HS-5 (cell line): ENCODE measurements around the gene DENND6B.
"Not testable (repeated sequence)": the region's sequence is repeated elsewhere in the genome, so short reads cannot be mapped to it uniquely, and the experiment has no call there.

Source experiments
- DNase-seq: peaks from one replicate; pipeline ENCODE4 v3.0.0-alpha.2; 2012; ENCODE audit warnings: low read depth

Gene DENND6B

DNA sequence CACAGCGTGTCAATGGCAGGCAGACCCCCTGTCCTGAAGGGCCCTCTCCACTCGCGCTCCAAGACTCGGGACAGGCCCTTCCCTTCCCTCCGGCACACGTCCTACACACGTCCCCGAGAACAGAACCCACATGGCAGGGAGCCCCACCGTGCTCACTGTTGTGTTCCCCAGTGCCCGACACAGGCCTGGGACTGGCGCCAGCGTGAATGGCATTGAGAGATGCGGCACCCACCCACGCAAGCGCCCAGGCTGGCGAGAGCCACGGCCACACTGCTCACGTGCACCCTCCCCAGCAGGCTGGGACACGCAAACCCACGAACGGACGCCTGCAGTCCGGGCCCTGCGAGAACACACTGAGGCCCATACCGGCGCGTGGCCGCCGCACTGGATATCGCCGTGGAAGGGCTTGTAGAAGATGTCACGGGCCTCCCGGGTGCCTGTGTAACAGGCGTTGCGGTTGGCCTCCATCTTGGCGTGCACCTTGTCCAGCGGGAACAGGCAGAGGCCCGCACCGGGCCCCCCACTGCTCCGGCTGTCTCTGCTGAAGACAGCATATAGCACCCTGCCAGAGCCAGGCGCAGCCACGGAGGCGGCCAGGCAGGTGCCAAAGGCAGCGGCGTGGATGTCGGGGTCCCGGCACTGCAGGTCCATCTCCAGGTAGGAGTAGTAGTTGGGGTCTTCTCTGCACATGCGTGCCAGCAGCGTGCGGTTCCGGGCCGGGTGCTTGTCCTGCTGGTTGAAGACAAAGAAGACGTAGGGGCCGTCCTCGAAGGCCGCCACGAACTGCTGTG lies 37.5 kb downstream of the DENND6B start:
- no peak for DNase-seq

DNA sequence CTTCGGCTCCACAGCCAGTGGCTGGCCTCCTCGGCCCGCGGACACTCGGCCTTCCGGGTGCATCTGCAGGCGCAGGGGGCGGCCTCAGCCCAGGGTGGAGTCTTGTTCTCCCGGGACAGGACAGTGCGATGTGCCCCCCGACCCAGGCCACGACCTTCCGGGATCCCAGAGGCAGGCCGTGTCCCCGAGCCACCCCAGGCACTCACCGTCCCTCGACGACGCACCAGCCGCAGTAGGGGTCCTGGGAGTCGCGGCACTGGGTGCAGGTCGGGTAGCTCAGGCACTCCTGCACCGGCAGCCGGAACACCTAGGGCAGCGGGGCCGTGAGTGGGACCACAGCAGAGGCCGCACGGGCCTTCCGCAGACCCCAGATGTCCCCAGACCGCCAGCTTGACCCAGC lies 39.1 kb downstream of the DENND6B start:
- no peak for DNase-seq

DNA sequence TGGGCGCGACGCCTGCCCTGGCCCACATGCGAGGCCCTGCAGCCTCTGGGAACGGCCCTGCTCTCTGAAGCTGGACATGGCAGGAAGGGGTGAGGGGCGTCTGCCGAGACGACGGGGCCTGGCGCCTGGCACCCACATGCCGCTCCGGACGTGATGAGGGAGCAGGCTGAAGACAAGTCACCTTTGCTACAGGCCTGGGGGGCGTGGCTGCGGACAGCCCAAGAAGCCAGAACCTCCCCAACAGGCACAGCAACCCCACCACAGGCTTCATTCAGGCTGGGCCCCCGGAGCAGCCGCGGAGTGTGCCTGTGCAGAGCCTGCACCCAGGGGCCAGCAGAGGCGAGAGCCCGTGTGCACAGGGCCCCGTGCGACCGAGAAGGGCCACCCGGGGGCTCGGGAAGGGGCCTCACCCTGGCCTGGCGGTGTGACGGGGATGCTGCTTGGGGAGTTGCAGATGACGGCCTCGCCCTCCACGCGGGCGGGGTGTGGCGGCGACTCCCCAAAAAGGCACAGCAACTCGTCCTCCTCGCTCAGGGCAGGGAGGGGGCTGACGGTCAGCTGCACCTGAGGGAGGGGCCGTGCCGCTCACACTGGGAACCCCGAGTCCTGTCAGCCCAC lies 40.0 kb downstream of the DENND6B start:
- DNase-seq = no peak

DNA sequence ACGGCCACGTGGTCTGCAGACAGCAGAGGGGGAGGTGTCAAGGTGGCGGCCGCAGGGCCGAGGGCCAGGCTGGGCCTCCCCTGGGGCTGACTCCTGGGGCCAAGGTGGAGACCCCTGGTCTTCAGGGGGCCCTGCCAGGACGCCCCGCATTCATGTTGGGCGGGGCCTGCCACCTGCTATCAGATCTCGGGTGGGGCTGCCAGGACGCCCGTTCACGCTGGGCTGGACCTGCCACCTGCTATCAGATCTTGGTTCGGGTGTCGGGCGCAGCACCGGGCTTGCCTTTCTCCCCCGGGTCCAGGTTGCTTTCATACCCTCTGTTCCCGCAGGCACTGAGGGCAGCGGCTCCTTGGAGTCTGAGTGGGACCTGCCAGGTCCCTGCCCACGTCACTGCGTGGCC lies 40.5 kb downstream of the DENND6B start:
- DNase-seq = no peak

DNA sequence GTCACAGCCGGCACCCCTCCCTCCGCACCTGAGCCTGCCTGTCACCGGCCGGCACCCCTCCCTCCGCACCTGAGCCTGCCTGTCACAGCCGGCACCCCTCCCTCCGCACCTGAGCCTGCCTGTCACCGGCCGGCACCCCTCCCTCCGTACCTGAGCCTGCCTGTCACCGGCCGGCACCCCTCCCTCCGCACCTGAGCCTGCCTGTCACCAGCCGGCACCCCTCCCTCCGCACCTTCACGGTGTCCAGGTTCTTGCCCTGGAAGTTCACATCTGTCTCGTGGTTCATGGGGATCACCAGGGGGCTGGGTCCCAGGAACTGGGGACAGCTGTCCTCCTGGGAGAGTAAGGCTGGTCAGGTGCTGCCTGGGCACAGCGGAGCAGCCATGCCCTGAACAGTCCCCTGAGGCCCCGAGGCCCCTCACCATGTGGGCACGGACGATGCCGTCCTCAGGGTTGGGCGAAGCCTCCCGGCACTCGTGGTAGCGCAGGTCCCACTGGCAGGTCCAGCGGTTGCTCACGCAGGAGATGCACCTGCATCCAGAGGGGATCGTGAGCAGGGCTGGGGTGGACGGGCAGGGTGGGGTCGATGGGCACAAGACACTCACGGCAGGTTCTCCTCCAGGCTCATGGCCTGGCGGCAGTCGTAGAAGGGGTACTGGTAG lies 41.1 kb downstream of the DENND6B start:
- no peak for DNase-seq

DNA sequence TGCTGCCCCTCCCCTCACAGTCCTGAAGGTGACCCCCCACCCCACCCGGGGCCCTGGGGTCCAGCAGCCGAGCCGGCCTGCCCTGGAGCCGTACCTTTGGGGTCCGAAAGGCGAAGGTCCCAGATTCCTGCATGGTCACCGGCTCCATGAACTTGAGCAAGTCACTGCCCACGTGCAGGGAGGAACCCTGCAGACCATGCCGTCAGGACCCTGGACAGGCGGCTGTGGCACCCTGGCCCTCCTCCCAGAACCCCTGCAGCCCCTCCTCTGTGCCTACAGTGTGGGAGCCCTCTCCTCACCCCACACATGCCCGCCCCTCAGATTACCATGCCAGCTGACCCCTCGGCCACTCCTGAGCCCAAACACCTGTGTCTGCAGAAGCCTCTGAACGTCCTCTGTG lies 42.3 kb downstream of the DENND6B start:
- DNase-seq = no peak

DNA sequence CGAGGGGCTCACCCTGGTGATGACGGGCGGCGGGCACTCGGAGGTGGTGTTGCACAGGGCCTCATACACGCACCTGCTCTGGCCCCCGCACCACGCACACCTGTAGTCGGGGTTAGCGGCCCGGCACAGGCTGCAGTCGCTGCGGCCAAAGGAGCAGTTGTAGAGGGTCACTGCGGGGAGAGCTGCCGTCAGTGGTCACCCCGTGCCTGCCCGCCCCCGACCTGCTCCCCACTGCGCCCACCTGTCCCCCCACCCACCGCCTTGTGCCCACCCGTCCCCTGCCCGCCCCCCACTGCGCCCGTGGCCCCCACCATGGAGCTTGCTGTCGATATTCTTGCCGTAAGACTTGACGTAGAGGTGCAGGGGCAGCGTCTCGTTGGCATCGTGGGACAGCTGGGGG lies 43.0 kb downstream of the DENND6B start:
- no peak for DNase-seq

DNA sequence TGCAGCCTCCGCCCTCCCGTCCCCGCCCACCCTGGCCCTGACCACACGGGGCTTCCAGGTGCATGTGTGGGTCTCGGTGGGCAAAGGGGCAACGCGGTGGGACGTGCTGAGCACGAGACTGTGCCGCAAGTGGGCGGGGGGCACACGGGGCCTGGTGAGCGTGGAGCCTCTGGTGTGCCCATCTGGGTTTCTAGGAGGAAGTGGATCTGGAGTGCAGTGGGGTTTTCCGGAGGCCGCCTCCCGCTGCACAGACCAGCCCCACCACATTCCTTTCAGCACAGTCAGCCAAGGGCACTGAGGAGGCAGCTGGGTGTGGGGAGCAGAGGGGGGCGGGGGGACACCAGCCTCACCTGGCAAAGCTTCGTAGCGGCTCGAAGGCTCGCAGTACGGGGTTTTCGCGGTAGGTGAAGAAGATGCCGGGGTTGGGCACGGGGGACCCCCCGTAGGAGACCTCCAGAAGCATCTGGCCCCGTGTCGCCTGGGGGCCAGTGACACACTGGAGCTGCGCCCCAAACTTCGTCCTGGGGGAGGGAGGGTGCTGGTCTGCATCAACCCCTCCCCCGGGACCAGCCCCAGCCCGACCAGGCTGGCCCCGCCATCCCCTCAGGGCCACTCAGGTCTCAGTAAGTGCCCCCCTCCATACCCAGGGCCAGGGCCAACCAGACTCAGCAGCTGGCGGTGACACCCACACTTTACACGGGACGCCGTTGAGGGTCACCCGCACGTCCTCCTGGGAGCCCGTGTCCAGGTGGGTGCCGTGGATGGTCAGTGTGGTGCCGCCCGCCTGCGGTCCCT lies 44.3 kb downstream of the DENND6B start:
- peak; percentile 37 for DNase-seq

DNA sequence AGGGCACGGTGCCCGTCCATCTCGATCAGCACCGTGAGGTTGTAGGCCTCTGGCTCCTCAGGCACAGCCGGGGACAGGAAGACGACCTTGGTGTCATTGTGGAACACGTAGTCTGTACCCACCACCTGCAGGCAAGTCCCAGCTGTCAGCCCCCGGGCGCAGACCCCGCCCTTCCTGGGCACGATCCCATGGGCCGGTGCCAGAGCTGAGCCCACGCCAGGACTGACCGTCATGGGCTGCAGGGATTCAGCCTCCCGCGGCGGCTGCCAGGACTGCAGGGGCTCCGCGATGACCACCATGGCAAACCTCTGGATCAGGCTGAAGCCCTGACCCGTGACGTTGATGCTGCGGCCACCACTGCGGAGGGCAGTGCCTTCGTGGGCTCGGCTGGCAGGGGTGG lies 44.9 kb downstream of the DENND6B start:
- no peak for DNase-seq

DNA sequence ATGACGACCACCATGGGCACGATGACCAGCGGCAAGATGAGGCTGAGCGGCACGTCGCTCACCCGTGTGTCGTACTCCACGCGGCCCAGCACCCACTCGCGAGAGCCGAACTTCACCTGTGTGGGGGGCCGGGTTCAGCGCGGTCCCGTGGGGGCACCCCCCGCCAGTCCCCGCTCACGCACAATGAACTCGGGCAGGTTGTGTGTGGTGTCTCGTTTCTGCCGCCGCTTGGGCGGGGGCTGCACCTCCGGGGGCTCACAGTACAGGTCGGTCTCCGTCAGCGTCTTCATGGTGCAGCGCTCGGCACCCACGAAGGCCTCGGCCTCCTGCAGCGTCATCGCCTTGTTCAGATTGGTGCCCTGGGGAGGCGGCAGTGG lies 45.4 kb downstream of the DENND6B start:
- DNase-seq = no peak

DNA sequence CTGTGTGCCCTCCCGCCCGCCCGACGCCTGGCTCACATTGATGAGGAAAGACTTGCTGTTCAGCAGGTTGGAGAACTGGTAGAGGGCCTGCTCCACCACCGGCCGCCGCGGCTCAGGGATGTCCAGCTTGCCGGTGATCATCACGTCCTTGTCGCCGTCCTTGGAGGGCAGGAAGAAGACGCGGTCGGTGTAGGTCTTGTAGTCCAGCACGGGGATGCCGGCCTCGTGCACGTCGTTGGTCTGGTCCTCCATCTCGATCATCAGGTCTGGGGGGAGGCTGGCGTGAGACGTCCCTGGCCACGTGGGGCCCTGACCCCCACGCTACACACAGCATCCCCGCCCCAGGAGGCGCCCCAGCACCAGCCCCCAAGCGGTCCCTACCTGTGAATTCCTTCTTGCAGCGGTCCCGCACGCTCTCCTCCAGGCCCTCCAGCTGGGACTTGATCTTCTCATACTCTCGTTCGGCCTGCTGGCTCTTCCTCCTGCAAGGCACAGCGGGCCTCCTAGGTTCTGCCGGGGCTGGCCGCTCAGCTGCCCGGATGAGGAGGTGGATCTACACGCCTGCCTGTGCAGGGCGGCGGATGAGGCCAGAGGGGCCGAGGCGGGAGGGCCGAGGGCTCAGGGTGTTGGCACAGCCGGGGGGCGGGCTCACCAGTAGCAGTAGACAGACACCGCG lies 46.0 kb downstream of the DENND6B start:
- no peak for DNase-seq

DNA sequence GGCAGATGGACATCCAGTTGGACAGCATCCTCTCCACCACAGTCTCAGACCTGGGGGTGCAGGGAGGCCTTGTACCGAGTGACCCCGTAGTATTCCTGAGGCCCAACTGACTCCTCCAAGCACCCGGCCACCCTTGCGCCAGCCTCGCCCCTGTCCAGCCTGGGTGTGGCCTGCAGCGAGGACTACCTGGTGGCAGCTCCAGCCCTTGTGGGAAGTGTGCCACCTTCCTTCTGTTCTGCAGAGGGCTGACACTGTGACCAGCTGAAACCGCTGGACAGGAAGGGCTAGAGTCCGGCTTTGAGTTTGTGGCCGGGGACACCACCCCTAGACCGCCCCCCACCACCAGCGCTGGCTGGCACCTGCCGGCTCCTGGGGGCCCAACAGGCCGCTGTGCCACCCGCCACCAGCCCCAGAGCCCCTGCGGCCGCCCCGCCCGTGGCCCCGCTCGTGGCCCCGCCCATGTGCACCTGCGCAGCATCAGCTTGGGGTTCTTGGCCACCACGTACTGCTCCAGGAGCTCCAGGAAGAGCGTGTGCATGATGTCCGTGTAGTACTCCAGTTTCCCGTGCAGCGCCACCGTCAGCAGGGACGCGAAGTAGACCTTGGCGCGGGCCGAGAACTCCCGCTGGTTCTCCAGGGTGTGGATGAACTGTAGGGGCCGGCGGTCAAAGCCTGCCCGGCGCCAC lies 46.6 kb downstream of the DENND6B start:
- no peak for DNase-seq

DNA sequence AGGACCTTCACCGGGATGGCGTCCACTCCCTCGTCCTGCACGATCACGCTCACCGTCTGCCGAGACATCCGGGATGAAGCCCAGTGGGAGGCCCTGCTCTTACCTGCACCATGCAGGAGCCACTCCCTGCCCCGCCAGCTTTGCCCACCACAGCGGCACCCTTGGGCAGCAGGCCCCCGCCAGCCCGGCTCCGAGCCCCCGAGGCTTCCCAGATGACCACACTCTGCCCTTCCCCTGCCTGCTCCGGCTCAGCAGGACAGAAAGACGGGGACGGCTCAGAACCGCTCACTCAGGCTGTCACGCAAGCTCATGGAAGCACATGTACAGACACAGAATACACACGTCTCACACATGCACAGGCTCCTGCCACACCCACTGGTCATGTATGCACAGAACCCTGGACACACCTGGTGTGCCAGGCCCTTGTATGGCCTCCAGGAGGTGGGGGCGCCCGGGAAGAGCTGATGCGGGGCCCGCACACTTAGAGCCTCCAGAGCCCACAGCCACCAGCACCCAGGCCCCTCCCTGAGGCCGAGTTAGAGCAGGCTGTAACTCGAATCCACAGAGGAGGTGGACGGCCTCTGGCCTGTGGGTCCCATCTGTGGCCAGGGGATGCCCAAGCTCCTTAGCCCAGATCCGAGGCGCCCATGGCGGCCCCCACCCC lies 47.7 kb downstream of the DENND6B start:
- no peak for DNase-seq

DNA sequence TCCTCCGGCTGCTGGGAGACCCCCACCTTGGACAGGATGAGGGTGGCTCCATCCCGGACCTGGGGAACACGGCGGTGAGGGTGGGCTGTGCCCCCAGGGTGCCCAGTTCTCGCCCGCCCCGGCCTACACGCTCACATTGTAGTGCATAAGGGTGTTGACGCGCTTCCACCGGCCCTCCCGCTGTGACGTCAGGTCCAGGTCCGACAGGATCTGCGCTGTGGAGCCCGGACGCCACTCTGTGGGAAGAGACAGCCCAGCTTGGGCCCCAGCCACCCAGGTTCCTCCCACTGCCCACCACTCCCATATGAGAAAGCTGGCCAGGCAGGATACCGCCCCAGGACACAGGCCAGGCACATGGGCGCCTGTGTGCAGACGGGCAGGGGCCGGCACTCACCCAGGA lies 48.4 kb downstream of the DENND6B start:
- no peak for DNase-seq

DNA sequence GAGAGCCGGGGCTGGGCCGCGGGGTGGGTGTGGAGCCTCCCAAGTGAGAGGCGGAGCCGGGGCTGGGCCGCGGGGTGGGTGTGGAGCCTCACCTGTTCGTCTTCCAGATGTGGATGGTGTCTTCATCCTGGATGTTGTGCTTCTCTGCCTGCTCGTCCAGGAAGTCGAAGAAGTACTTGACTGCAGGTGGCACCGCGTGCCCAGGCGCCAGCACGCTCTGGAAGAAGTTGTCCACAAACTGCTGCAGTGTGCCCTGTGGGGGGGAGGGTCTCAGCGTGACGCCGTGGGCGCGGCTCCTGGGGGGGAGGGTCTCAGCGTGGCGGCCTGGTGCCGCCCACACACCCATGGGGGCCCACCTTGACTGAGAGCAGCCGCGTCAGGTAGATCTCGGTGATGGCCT lies 49.1 kb downstream of the DENND6B start:
- no peak for DNase-seq

DNA sequence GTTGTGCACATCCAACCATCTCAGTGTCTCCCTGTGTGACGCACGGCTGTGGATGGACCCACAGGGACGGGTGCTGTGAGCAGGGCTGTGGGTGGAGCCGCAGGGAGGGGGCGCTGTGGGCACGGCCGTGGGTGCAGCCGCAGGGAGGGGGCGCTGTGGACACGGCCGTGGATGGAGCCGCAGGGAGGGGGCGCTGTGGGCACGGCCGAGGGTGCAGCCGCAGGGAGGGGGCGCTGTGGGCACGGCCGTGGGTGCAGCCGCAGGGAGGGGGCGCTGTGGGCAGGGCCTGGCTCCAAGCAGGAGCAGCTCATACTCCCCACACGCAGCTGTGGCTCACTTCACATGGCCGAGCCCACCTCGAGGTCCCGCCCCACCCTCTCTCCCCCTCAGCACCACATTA lies 50.7 kb downstream of the DENND6B start:
- no peak for DNase-seq

DNA sequence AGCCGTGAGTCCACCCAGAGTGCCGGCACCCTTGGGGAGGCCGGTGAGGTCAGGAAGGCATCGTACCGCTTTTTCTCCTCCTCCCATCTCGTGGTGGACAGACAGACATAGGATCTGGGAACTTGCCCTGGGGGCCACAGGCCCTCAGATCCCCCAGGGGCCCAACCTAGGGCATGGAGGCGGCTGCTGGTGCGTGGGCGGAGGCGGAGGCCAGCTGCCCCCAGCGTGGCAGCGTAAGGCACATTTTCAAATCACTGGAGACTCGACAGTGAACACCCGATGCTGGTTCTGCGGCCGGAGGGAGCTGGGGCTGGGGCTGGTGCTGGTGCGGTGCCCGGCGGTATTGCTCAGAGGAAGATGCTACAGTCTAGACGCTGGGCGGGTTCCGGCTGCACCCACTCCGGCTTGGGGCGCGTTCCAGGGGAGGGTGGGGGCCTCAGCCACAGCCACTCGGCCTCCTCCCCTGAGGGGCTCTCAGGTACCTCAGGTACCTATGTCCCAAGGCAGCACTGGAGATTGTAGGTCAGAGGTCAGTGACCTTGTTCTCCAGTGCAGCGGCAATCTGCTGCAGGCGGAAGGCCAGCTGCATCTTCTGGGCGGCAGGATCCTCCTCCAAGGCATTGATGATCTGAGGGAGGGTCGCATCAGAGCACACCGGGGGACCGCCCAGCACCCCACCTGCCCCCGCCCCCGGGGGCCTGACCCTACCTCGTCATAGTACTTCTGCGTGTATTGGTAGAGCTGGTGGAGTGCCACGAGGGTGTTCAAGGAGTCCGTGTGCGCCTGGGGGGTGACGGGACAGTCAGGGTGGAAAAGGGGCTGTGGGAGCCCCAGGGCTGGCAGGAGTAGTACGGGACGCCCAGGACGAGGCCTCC lies 51.4 kb downstream of the DENND6B start:
- DNase-seq = no peak

DNA sequence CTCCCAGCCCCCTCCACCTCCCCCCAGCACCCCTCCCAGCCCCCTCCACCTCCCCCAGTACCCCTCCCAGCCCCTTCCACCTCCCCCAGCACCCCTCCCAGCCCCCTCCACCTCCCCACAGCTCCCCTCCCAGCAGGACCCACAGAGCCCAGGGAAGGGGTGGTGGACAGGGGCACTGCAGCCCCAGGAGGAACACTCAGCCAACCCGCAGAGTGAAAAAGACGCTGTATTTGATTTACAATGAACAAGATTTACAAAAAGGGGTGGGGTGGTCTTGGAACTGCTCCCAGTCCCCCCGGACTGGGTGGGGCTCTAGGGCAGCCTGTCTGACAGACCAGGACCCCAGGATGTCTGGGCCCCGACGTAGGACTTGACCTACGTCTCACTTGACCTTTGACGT lies 52.0 kb downstream of the DENND6B start:
- DNase-seq = no peak

DNA sequence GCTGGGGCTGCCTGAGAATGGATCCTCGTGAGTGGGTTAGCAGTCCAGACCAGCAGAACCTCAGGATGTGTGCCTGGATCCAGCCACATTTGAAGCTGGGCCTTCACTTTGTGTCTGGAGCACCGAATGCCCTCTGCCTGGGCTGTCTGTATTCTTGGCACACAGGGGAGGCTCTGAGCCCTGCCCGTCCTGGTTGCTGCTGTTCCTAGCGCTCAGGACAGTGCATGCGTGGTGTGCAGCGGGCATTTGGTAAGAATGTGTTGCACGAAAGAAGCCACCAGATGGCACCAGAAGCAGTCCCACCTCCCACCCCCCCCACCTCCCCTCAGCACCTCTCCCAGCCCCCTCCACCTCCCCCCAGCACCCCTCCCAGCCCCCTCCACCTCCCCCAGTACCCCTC lies 52.5 kb downstream of the DENND6B start:
- DNase-seq = no peak

DNA sequence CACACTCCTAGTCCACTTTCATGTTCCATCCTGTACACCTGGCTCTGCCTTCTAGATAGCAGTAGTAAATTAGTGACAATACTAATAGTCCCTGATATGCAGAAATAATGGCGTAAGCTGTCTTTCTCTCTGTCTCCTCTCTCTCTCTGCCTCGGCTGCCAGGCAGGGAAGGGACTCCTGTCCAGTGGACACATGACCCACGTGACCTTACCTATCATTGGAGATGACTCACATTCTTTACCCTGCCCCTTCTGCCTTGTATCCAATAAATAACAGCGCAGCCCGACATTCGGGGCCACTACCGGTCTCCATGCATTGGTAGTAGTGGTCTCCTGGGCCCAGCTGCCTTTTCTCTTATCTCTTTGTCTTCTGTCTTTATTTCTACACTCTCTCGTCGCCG lies 53.0 kb downstream of the DENND6B start:
- not testable (repeated sequence) for DNase-seq
